HEK293 (cell line): ENCODE data around the gene E4F1.

Experiments used
- ZNF837 ChIP-seq: fragments of 450-650 bp; formaldehyde crosslinking; IDR thresholded peaks from 2 replicates; pipeline ENCODE4 v1.5.1; 2016; ENCODE audit warnings: missing biosample characterization, missing genetic modification characterization
- TF ChIP-seq, protein P1 (sequence below): fragments of 450-650 bp; formaldehyde crosslinking; IDR thresholded peaks from 2 replicates; pipeline ENCODE4 v1.5.1; 2016; ENCODE audit warnings: missing biosample characterization, missing genetic modification characterization
- TF ChIP-seq, protein P2 (sequence below): fragments of 450-650 bp; formaldehyde crosslinking; IDR thresholded peaks from 2 replicates; pipeline ENCODE4 v1.5.1; 2016; ENCODE audit warnings: missing biosample characterization, missing genetic modification characterization

DNA sequence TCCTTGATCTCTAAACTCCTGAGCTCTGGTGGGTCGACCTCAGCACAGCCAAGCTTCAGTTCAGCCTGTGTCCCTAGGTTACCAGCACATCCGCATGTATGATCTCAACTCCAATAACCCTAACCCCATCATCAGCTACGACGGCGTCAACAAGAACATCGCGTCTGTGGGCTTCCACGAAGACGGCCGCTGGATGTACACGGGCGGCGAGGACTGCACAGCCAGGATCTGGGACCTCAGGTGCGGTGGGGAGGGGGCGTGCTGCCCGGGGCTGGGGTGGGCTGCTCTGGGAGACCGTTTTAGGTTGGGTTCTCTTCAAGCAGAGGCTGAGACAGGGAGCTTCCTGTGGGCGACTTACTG lies 17.0 kb upstream of the E4F1 start:
- TF ChIP-seq, protein P1, sequence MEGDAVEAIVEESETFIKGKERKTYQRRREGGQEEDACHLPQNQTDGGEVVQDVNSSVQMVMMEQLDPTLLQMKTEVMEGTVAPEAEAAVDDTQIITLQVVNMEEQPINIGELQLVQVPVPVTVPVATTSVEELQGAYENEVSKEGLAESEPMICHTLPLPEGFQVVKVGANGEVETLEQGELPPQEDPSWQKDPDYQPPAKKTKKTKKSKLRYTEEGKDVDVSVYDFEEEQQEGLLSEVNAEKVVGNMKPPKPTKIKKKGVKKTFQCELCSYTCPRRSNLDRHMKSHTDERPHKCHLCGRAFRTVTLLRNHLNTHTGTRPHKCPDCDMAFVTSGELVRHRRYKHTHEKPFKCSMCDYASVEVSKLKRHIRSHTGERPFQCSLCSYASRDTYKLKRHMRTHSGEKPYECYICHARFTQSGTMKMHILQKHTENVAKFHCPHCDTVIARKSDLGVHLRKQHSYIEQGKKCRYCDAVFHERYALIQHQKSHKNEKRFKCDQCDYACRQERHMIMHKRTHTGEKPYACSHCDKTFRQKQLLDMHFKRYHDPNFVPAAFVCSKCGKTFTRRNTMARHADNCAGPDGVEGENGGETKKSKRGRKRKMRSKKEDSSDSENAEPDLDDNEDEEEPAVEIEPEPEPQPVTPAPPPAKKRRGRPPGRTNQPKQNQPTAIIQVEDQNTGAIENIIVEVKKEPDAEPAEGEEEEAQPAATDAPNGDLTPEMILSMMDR (tag by site-specific recombination) = no peak
- TF ChIP-seq, protein P2, sequence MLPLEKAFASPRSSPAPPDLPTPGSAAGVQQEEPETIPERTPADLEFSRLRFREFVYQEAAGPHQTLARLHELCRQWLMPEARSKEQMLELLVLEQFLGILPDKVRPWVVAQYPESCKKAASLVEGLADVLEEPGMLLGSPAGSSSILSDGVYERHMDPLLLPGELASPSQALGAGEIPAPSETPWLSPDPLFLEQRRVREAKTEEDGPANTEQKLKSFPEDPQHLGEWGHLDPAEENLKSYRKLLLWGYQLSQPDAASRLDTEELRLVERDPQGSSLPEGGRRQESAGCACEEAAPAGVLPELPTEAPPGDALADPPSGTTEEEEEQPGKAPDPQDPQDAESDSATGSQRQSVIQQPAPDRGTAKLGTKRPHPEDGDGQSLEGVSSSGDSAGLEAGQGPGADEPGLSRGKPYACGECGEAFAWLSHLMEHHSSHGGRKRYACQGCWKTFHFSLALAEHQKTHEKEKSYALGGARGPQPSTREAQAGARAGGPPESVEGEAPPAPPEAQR (tag by site-specific recombination) = no peak
- TF ChIP-seq ZNF837 (tag by site-specific recombination) = no peak
